H1 (cell line): ENCODE data around the gene MARCHF9. TPM values are rescaled to one million over a fixed set of nuclear protein-coding genes. Genes with fewer than 3 reads are reported as not detected.

Experiments used
- ATF2 ChIP-seq: IDR thresholded peaks from 2 replicates; pipeline ENCODE4 v1.6.1; 2012; ENCODE audit warnings: low read length, inconsistent platforms
- CHD7 ChIP-seq: fragments of 300-600 bp; sonication (generic); IDR thresholded peaks from 2 replicates; pipeline ENCODE4 v1.7.1; 2012; ENCODE audit warnings: low read length, moderate library complexity, mild to moderate bottlenecking, inconsistent platforms; ENCODE audit not compliant: insufficient replicate concordance
- CTBP2 ChIP-seq: IDR thresholded peaks from 2 replicates; pipeline ENCODE4 v1.7.0; 2011; ENCODE audit warnings: borderline replicate concordance, mild to moderate bottlenecking, moderate library complexity, mixed read lengths, low read length; ENCODE audit not compliant: insufficient read depth, insufficient read length
- FOSL1 ChIP-seq: IDR thresholded peaks from 2 replicates; pipeline ENCODE4 v1.6.1; 2011; ENCODE audit warnings: mild to moderate bottlenecking, low read depth, low read length, moderate library complexity; ENCODE audit not compliant: insufficient read depth
- NANOG ChIP-seq: IDR thresholded peaks from 2 replicates; pipeline ENCODE4 v1.6.1; 2011; ENCODE audit warnings: low read length, low read depth, mild to moderate bottlenecking, inconsistent platforms; ENCODE audit not compliant: insufficient read depth, poor library complexity, severe bottlenecking
- RFX5 ChIP-seq: IDR thresholded peaks from 2 replicates; pipeline ENCODE4 v1.6.1; 2011; ENCODE audit warnings: low read depth, low read length, improper control_type of control experiment, borderline replicate concordance
- SIX5 ChIP-seq: IDR thresholded peaks from 2 replicates; pipeline ENCODE4 v1.6.1; 2011; ENCODE audit warnings: mild to moderate bottlenecking, low read depth, low read length
- polyA plus RNA-seq, 7 experiments: library from polyadenylated mRNA; depleted of rRNA in 3 of 7; stranded (reverse) in 5 of 7; unstranded in 2 of 7; fragments of >200 nt in 5 of 7; fragments of 200-250 nt in 2 of 7; gene quantifications; 1 replicate in 5 of 7; 2 replicates in 1 of 7; 4 replicates in 1 of 7; pipeline versions ENCODE4 v1.2.1 to v1.2.3, GENCODE V29; 2011 to 2013; ENCODE audit warnings: missing spikeins in 2 of 7, mixed read lengths in 2 of 7
- total RNA-seq: library from RNA; stranded (reverse); fragmentation: NEBNext Ultra II Directional; extraction: Animal tissue kit (Norgen Biotek cat#: 25700); gene quantifications from 2 replicates; pipeline ENCODE4 v1.2.1, GENCODE V29; 2021

MARCHF9 gene
- total and polyA plus RNA-seq, 2 of the 8 experiments (the other 6 are each of a cell fraction or from before 2014, with no cell fraction given), result 6.4 to 7.8 TPM

GRCh38 chr12:57783861-57784260 is 29.0 kb downstream of the MARCHF9 start (continued):
- TF ChIP-seq CHD7 (no peak), ATF2 (no peak), FOSL1 (no peak), NANOG (no peak), SIX5 (no peak), RFX5 (no peak), CTBP2 (no peak)
